Measurements from ENCODE around the gene ARHGEF38. TPM values are rescaled to one million over a fixed set of nuclear protein-coding genes. Genes with fewer than 3 reads are reported as not detected.
"Not testable (repeated sequence)": the region's sequence is repeated elsewhere in the genome, so short reads cannot be mapped to it uniquely, and the experiment has no call there.

Gene ARHGEF38
- total and polyA plus RNA-seq, 5 donors from 2014 or later: 0.24 to 0.33 TPM; not detected in 3

DNA sequence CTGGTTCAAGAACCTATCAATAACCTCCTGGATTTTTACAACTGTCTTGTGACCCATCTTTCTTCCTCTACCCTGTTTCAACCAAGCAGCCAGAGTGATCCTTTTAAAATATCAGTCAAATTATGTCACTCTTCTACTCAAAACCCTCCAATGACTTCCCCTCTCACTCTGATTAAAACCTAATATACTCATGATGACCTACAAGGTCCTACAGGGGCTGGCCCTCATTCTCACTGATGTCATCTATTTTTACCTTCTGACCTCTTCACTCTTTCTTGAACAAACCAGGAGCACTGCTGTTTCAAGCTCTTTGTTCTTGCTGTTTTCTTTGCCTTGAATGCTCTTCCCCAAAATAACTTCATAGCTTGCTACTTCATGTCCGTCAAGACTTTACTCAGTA lies 48.5 kb downstream of the ARHGEF38 start:
- no peaks in the 10 kb centered on the region for H3K4me1 ChIP-seq (ENCODE audit: control insufficient read depth, insufficient read depth, low read length, poor library complexity, severe bottlenecking)
- H3K27ac Mint-ChIP-seq: no peak overlapping the region
- DNase-seq (no peak), ATAC-seq (ENCODE audit: low read depth in 2 of 2) (no peak)
- no peak overlapping the region for H3K4me3 ChIP-seq (ENCODE audit: low read depth, low read length)
- peaks cover 2% of the 10 kb centered on the region for H3K27me3 ChIP-seq (ENCODE audit: control insufficient read depth, insufficient read depth, low read length)
- no peaks in the 10 kb centered on the region for H3K4me1 Mint-ChIP-seq
- no peak overlapping the region for H3K27ac ChIP-seq (ENCODE audit: insufficient read depth, low read length, poor library complexity, severe bottlenecking)
- H3K9me3 Mint-ChIP-seq: no peaks in the 10 kb centered on the region
- H3K9me3 ChIP-seq (ENCODE audit: control insufficient read depth in 2 of 2, low read length in 2 of 2): no peaks in the 10 kb centered on the region
- H3K27me3 Mint-ChIP-seq: peaks cover 10% of the 10 kb centered on the region
- no peaks in the 10 kb centered on the region for H3K36me3 ChIP-seq (ENCODE audit: control insufficient read depth, insufficient read depth, low read length)
- H3K36me3 Mint-ChIP-seq: no peaks in the 10 kb centered on the region
- H3K4me3 Mint-ChIP-seq: no peak overlapping the region

DNA sequence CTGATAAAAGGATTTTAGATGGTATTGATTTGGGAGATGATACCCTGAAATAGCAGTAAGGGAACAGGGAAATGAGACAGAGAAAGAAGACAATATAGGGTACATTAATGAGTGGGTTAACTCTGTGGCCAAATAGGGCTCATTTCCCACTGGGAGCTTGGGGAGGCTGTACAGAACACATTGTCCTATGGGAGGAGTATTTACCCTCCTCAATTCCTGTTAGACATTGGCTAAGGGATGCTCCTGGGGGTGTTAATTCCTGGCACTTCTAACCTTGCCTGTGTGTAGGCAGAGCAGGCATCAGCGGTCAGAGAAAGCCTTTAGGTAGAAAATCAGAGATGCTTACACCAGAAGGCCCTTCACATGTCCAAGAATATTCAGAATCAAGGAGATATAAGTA lies 49.0 kb downstream of the ARHGEF38 start:
- Histone ChIP-seq H3K4me3 (ENCODE audit: low read depth, low read length) (no peak overlapping the region), H3K36me3 (ENCODE audit: control insufficient read depth, insufficient read depth, low read length) (no peaks in the 10 kb centered on the region), H3K9me3 (ENCODE audit: control insufficient read depth in 2 of 2, low read length in 2 of 2) (no peaks in the 10 kb centered on the region), H3K27ac (ENCODE audit: insufficient read depth, low read length, poor library complexity, severe bottlenecking) (no peak overlapping the region), H3K4me1 (ENCODE audit: control insufficient read depth, insufficient read depth, low read length, poor library complexity, severe bottlenecking) (no peaks in the 10 kb centered on the region), H3K27me3 (ENCODE audit: control insufficient read depth, insufficient read depth, low read length) (peaks cover 2% of the 10 kb centered on the region)
- Mint-ChIP-seq H3K4me3 (no peak overlapping the region), H3K27ac (no peak overlapping the region), H3K9me3 (no peaks in the 10 kb centered on the region), H3K4me1 (no peaks in the 10 kb centered on the region), H3K27me3 (peaks cover 10% of the 10 kb centered on the region), H3K36me3 (no peaks in the 10 kb centered on the region)
- ATAC-seq (ENCODE audit: low read depth in 2 of 2) (no peak), DNase-seq (no peak)

DNA sequence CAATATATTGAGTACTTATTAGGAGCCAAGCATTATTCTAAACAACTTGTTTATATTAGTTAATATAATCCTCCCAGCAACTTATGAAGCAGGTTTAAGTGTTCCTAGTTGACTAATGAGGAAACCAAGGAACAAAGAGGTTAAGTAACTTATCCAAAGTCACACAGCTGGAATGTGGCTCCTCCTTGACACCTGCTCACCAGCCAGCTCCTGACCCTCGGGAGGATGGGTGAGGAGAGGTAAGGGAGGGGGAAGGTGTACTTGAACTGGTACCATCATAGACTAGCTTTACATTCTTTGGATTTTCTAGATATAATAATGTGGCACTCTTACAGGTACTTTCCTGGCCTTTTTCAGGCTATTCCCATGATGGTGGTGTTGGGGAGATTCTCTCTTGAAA lies 50.7 kb downstream of the ARHGEF38 start:
- DNase-seq: no peak

DNA sequence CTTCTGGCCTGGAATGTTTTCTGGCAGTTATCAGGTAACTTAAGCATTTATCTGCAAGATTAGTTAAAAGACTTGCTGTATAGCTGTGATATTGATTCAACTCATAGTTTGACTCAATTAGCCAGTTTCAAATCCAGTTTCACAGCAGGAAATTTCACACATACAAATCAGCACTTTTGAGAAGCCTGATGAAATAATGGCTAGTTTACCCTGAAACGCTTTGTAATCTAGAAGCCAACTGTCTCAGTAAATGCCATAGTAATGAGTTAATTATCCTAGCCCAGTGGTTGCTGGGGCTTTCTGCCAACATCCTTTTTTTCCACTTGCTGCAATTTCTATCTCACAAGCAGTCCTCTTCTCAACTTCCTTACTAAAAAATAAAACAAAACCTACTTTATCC lies 53.1 kb downstream of the ARHGEF38 start:
- DNase-seq: no peak
- peaks cover 0 to 3% (median 0%) of the 10 kb centered on the region in 7 donors for H3K9me3 Mint-ChIP-seq
- no peak overlapping the region for H3K27ac Mint-ChIP-seq
- peaks cover 3% of the 10 kb centered on the region for H3K27me3 ChIP-seq (ENCODE audit: control insufficient read depth, insufficient read depth, low read length)
- no peak overlapping the region for H3K27ac ChIP-seq (ENCODE audit: insufficient read depth, low read length, poor library complexity, severe bottlenecking)
- H3K36me3 Mint-ChIP-seq: no peaks in the 10 kb centered on the region
- H3K36me3 ChIP-seq (ENCODE audit: control insufficient read depth, insufficient read depth, low read length): no peaks in the 10 kb centered on the region
- H3K4me3 Mint-ChIP-seq: no peak overlapping the region
- no peaks in the 10 kb centered on the region for H3K4me1 Mint-ChIP-seq
- H3K9me3 ChIP-seq (ENCODE audit: control insufficient read depth in 2 of 2, low read length in 2 of 2): no peaks in the 10 kb centered on the region
- peaks cover under 1% of the 10 kb centered on the region for H3K27me3 Mint-ChIP-seq
- no peaks in the 10 kb centered on the region for H3K4me1 ChIP-seq (ENCODE audit: control insufficient read depth, insufficient read depth, low read length, poor library complexity, severe bottlenecking)
- H3K4me3 ChIP-seq (ENCODE audit: low read depth, low read length): no peak overlapping the region
- ATAC-seq (ENCODE audit: low read depth in 2 of 2): no peak

More for the DNA sequence above, 50.7 kb downstream of the ARHGEF38 start:
- peaks cover 3% of the 10 kb centered on the region for H3K27me3 ChIP-seq (ENCODE audit: control insufficient read depth, insufficient read depth, low read length)
- H3K27ac ChIP-seq (ENCODE audit: insufficient read depth, low read length, poor library complexity, severe bottlenecking): no peak overlapping the region
- H3K27ac Mint-ChIP-seq: no peak overlapping the region
- no peak overlapping the region for H3K4me3 Mint-ChIP-seq
- no peak overlapping the region for H3K4me3 ChIP-seq (ENCODE audit: low read depth, low read length)
- H3K36me3 Mint-ChIP-seq: no peaks in the 10 kb centered on the region
- H3K4me1 ChIP-seq (ENCODE audit: control insufficient read depth, insufficient read depth, low read length, poor library complexity, severe bottlenecking): no peaks in the 10 kb centered on the region
- H3K9me3 Mint-ChIP-seq: no peaks in the 10 kb centered on the region
- H3K9me3 ChIP-seq (ENCODE audit: control insufficient read depth in 2 of 2, low read length in 2 of 2): no peaks in the 10 kb centered on the region
- ATAC-seq (ENCODE audit: low read depth in 2 of 2): no peak
- H3K4me1 Mint-ChIP-seq: no peaks in the 10 kb centered on the region
- no peaks in the 10 kb centered on the region for H3K36me3 ChIP-seq (ENCODE audit: control insufficient read depth, insufficient read depth, low read length)
- H3K27me3 Mint-ChIP-seq: peaks cover 4% of the 10 kb centered on the region

DNA sequence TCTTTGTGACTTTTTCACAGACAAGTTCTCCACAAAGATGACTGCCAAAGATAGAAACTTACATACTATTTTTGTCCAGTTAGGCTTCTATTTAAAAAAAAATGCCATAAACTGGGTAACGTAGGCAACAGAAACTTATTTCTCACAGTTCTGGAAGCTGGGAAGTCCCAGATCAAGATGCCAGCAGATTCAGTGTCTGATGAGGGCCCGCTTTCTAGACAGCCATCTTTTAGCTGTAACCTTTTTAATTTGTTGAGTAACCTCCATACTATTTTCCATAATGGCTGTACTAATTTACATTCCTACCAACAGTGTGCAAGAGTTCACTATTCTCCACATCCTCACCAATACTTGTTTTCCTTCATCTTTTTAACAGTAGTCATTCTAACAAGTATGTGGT lies 55.5 kb downstream of the ARHGEF38 start:
- Mint-ChIP-seq H3K4me3 (no peak overlapping the region), H3K27ac (no peak overlapping the region), H3K9me3 (peaks cover 0 to 3% (median 0%) of the 10 kb centered on the region in 7 donors), H3K36me3 (no peaks in the 10 kb centered on the region), H3K27me3 (peaks cover 4% of the 10 kb centered on the region), H3K4me1 (no peaks in the 10 kb centered on the region)
- ATAC-seq (ENCODE audit: low read depth in 2 of 2) (no peak), DNase-seq (no peak)
- Histone ChIP-seq H3K36me3 (ENCODE audit: control insufficient read depth, insufficient read depth, low read length) (no peaks in the 10 kb centered on the region), H3K27ac (ENCODE audit: insufficient read depth, low read length, poor library complexity, severe bottlenecking) (no peak overlapping the region), H3K9me3 (ENCODE audit: control insufficient read depth in 2 of 2, low read length in 2 of 2) (no peaks in the 10 kb centered on the region), H3K4me3 (ENCODE audit: low read depth, low read length) (no peak overlapping the region), H3K4me1 (ENCODE audit: control insufficient read depth, insufficient read depth, low read length, poor library complexity, severe bottlenecking) (no peaks in the 10 kb centered on the region), H3K27me3 (ENCODE audit: control insufficient read depth, insufficient read depth, low read length) (peaks cover 3% of the 10 kb centered on the region)

DNA sequence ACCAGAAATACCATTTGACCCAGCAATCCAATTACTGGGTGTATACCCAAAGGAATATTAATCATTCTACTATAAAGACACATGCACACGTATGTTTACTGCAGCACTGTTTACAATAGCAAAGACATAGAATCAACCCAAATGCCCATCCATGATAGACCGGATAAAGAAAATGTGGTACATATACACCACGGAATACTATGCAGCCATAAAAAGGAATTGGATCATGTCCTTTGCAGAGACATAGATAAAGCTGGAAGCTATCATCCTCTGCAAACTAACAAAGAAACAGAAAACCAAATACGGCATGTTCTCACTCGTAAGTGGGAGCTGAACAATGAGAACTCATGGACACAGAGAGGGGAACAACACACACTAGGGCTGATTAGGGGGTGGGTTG lies 57.4 kb downstream of the ARHGEF38 start:
- not testable (repeated sequence) for H3K4me1 Mint-ChIP-seq; H3K9me3 ChIP-seq (ENCODE audit: control insufficient read depth in 2 of 2, low read length in 2 of 2); DNase-seq; H3K27ac Mint-ChIP-seq; H3K9me3 Mint-ChIP-seq; H3K27me3 Mint-ChIP-seq; H3K36me3 ChIP-seq (ENCODE audit: control insufficient read depth, insufficient read depth, low read length); H3K36me3 Mint-ChIP-seq; H3K27ac ChIP-seq (ENCODE audit: insufficient read depth, low read length, poor library complexity, severe bottlenecking); H3K4me1 ChIP-seq (ENCODE audit: control insufficient read depth, insufficient read depth, low read length, poor library complexity, severe bottlenecking); H3K27me3 ChIP-seq (ENCODE audit: control insufficient read depth, insufficient read depth, low read length); ATAC-seq (ENCODE audit: low read depth in 2 of 2); H3K4me3 Mint-ChIP-seq; H3K4me3 ChIP-seq (ENCODE audit: low read depth, low read length)

DNA sequence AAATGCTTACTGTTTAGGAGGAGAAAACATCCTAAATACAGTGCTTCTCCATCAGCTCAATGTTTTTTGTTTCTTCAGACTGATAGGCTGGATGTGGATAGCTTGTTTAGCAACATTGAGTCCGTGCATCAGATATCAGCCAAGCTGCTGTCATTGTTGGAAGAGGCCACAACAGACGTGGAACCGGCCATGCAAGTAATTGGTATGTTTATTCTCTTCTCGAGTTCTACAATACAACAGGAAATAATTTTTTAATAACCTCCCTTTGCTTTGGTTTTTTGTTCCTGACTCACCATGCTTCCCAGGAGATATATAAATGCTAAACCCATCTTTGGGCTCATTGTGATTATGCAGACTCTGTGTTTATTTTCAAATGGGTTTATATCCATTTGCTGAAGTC lies 60.9 kb downstream of the ARHGEF38 start:
- H3K27me3 Mint-ChIP-seq: peaks cover 4% of the 10 kb centered on the region
- H3K4me1 ChIP-seq (ENCODE audit: control insufficient read depth, insufficient read depth, low read length, poor library complexity, severe bottlenecking): no peaks in the 10 kb centered on the region
- ATAC-seq (ENCODE audit: low read depth in 2 of 2) (no peak), DNase-seq (no peak)
- H3K27me3 ChIP-seq (ENCODE audit: control insufficient read depth, insufficient read depth, low read length): no peaks in the 10 kb centered on the region
- peaks cover 0 to 3% (median 0%) of the 10 kb centered on the region in 7 donors for H3K9me3 Mint-ChIP-seq
- no peak overlapping the region for H3K27ac Mint-ChIP-seq
- H3K4me3 Mint-ChIP-seq: no peak overlapping the region
- H3K4me3 ChIP-seq (ENCODE audit: low read depth, low read length): no peak overlapping the region
- no peak overlapping the region for H3K27ac ChIP-seq (ENCODE audit: insufficient read depth, low read length, poor library complexity, severe bottlenecking)
- H3K9me3 ChIP-seq (ENCODE audit: control insufficient read depth in 2 of 2, low read length in 2 of 2): no peaks in the 10 kb centered on the region
- no peaks in the 10 kb centered on the region for H3K36me3 Mint-ChIP-seq
- no peaks in the 10 kb centered on the region for H3K36me3 ChIP-seq (ENCODE audit: control insufficient read depth, insufficient read depth, low read length)
- no peaks in the 10 kb centered on the region for H3K4me1 Mint-ChIP-seq

DNA sequence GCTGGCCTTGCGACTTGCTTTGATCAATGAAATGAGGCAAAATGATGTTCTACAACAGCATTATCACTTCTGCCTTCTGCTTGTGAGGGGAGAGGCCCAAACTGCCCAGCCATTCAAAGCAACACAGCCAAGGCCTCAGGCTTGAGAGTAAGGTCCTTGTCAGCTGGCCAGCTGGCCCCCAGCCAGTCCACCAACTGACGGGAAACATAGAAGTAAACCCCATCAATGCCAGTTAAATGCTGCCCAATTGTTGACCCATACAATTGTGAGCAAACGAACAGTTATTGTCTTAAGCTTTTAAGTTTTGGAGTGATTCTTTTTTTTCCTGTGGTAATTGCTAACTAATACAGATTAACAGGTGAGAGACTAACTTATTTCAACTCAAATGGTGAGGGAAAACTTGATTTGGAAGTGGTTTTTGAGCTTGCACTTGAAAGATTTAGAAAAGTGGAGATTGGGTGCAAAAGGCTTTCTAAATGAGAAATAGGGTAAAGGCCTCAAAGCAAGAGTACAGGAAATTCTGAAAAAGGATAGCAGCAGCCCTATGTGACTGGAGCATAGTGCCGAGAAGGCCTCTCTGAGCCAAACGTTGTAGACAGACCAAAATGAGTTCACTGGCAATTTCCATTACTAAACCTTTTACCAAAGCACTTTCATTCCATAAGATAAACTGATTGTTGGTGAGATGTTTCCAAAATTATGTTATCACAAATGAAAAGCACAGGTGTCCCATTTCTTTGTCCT lies 66.9 kb downstream of the ARHGEF38 start:
- no peaks in the 10 kb centered on the region for H3K4me1 ChIP-seq (ENCODE audit: control insufficient read depth, insufficient read depth, low read length, poor library complexity, severe bottlenecking)
- ATAC-seq (ENCODE audit: low read depth in 2 of 2): no peak
- no peak overlapping the region for H3K4me3 ChIP-seq (ENCODE audit: low read depth, low read length)
- no peak for DNase-seq
- H3K27me3 Mint-ChIP-seq: peaks cover 5% of the 10 kb centered on the region
- no peaks in the 10 kb centered on the region for H3K4me1 Mint-ChIP-seq
- H3K9me3 Mint-ChIP-seq: no peaks in the 10 kb centered on the region
- no peaks in the 10 kb centered on the region for H3K27me3 ChIP-seq (ENCODE audit: control insufficient read depth, insufficient read depth, low read length)
- H3K9me3 ChIP-seq (ENCODE audit: control insufficient read depth in 2 of 2, low read length in 2 of 2): no peaks in the 10 kb centered on the region
- H3K27ac Mint-ChIP-seq: no peak overlapping the region
- no peaks in the 10 kb centered on the region for H3K36me3 Mint-ChIP-seq
- no peak overlapping the region for H3K27ac ChIP-seq (ENCODE audit: insufficient read depth, low read length, poor library complexity, severe bottlenecking)
- no peak overlapping the region for H3K4me3 Mint-ChIP-seq
- no peaks in the 10 kb centered on the region for H3K36me3 ChIP-seq (ENCODE audit: control insufficient read depth, insufficient read depth, low read length)

All from CD4-positive, CD25-positive, alpha-beta regulatory T cell (primary cell).